Neural crest cell (in vitro differentiated cells): ENCODE measurements around the gene ZNF619. TPM values are rescaled to one million over a fixed set of nuclear protein-coding genes. Genes with fewer than 3 reads are reported as not detected.

Experiments used
- DNase-seq: peaks from one replicate; pipeline ENCODE4 v3.0.0; 2021; ENCODE audit warnings: low read depth, mixed read lengths, low spot score
- H3K27ac Mint-ChIP-seq: one replicate; pipeline ENCODE4 v1.8.0; 2021; ENCODE audit warnings: mild to moderate bottlenecking, mixed read lengths; ENCODE audit not compliant: unreplicated experiment
- H3K27me3 Mint-ChIP-seq: 2 replicates; pipeline ENCODE4 v1.8.0; 2021; ENCODE audit warnings: low read depth, mild to moderate bottlenecking, mixed read lengths
- H3K36me3 Mint-ChIP-seq: 2 replicates; pipeline ENCODE4 v1.8.0; 2021; ENCODE audit warnings: low read depth, mild to moderate bottlenecking, mixed read lengths
- H3K4me1 Mint-ChIP-seq: 2 replicates; pipeline ENCODE4 v1.8.0; 2021; ENCODE audit warnings: mixed read lengths
- H3K4me3 Mint-ChIP-seq: one replicate; pipeline ENCODE4 v1.8.0; 2021; ENCODE audit warnings: mild to moderate bottlenecking, mixed read lengths
- H3K9me3 Mint-ChIP-seq: 2 replicates; pipeline ENCODE4 v1.8.0; 2021; ENCODE audit warnings: mixed read lengths
- CTCF ChIP-seq: fragments of 200-600 bp; sonication (generic); conservative IDR thresholded peaks from 2 replicates; pipeline ENCODE4 v1.5.0; 2021; ENCODE audit warnings: antibody characterized with exemption, mild to moderate bottlenecking
- total RNA-seq: library from RNA; stranded (reverse); gene quantifications from 2 replicates; pipeline ENCODE4 v1.2.1, GENCODE V29; 2021

ZNF619 gene
- total RNA-seq, 1 donor from 2014 or later, result 5.4 TPM

- H3K4me1 Mint-ChIP-seq, result peaks cover 38% of the 10 kb centered on the region
- H3K27ac Mint-ChIP-seq, result no peak overlapping the region
- H3K4me3 Mint-ChIP-seq, result peak overlapping the region; percentile 99
- H3K36me3 Mint-ChIP-seq, result peaks cover 15% of the 10 kb centered on the region
- H3K27me3 Mint-ChIP-seq, result no peaks in the 10 kb centered on the region
- no peak for DNase-seq
- peaks cover 2% of the 10 kb centered on the region for H3K9me3 Mint-ChIP-seq
- no peak for TF ChIP-seq CTCF
These were observed 46.9 kb downstream of the ZNF619 start for GRCh38 chr3:40523781-40524180.

- TF ChIP-seq CTCF, result no peak
- H3K4me3 Mint-ChIP-seq, result peak overlapping the region; percentile 99
- H3K36me3 Mint-ChIP-seq, result peaks cover 15% of the 10 kb centered on the region
- peak overlapping the region; percentile 83 for H3K27ac Mint-ChIP-seq
- no peaks in the 10 kb centered on the region for H3K27me3 Mint-ChIP-seq
- peaks cover 40% of the 10 kb centered on the region for H3K4me1 Mint-ChIP-seq
- H3K9me3 Mint-ChIP-seq, result no peaks in the 10 kb centered on the region
- no peak for DNase-seq
These were observed 47.3 kb downstream of the ZNF619 start for GRCh38 chr3:40524222-40524567.

GRCh38 chr3:40524568-40525285 lies 47.8 kb downstream of the ZNF619 start, which contains the start of gene ZNF621:
TSS of gene ZNF621 (plus strand) at chr3:40524960. CDS start at chr3:40525841, 881 bp downstream.
- DNase-seq, result peak; percentile 86
- H3K9me3 Mint-ChIP-seq, result no peaks in the 10 kb centered on the region
- no peak for TF ChIP-seq CTCF
- H3K27me3 Mint-ChIP-seq, result no peaks in the 10 kb centered on the region
- H3K4me3 Mint-ChIP-seq, result peak within 1 kb of the TSS; percentile 99
- H3K36me3 Mint-ChIP-seq, result peaks cover 15% of the 10 kb centered on the region
- peaks cover 40% of the 10 kb centered on the region for H3K4me1 Mint-ChIP-seq
- H3K27ac Mint-ChIP-seq, result peak within 1 kb of the TSS; percentile 97

- DNase-seq, result no peak
- no peak overlapping the region for H3K27ac Mint-ChIP-seq
- peaks cover 4% of the 10 kb centered on the region for H3K9me3 Mint-ChIP-seq
- H3K27me3 Mint-ChIP-seq, result no peaks in the 10 kb centered on the region
- peak overlapping the region; percentile 58 for H3K4me3 Mint-ChIP-seq
- TF ChIP-seq CTCF, result no peak
- H3K36me3 Mint-ChIP-seq, result peaks cover 48% of the 10 kb centered on the region
- H3K4me1 Mint-ChIP-seq, result peaks cover 40% of the 10 kb centered on the region
These were observed 51.5 kb downstream of the ZNF619 start for GRCh38 chr3:40528426-40528825.

- DNase-seq, result no peak
- Mint-ChIP-seq H3K36me3 (peaks cover 69% of the 10 kb centered on the region), H3K4me1 (peaks cover 15% of the 10 kb centered on the region), H3K27ac (no peak overlapping the region), H3K27me3 (no peaks in the 10 kb centered on the region), H3K4me3 (no peak overlapping the region), H3K9me3 (peaks cover 7% of the 10 kb centered on the region)
- no peak for TF ChIP-seq CTCF
These were observed 55.3 kb downstream of the ZNF619 start for GRCh38 chr3:40532252-40532651.
